ENCODE data around the gene TPSD1.
"Not testable (repeated sequence)": the region's sequence is repeated elsewhere in the genome, so short reads cannot be mapped to it uniquely, and the experiment has no call there.

DNA sequence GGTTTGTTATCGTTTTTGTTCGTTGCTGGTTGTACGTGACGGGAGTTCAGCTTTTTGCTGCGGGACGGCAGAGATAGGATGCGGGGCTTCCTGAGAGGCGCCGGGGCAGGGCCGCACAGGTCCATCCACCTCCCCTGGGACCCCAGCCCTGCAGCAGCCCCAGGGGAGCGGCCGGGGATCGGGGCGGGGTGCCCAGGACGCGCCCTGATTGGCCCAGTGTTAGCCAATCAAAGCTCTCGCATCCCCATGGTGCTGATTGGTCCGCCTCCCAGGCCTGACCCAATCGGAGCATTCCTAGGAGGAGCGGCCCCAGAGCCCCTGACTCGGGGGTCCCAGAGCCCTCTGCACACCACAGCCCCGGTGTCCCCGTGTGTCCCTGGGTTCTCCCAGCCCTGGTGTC, 17.0 kb upstream of the TPSD1 start:
- TF ChIP-seq MAFG (tag; conservative IDR thresholded peaks at IDR 0.05); CC2D1A (IDR thresholded peaks at IDR 0.05); CBFB (CRISPR knock-in tag; IDR thresholded peaks at IDR 0.05); CEBPG (CRISPR knock-in tag; IDR thresholded peaks at IDR 0.05); CEBPG (tag; conservative IDR thresholded peaks at IDR 0.05 in 1 of 2, IDR thresholded peaks at IDR 0.05 in 1 of 2); ZNF436 (CRISPR knock-in tag; IDR thresholded peaks at IDR 0.05); CTCF (IDR thresholded peaks at IDR 0.05 in 2 of 3, conservative IDR thresholded peaks at IDR 0.05 in 1 of 3; ENCODE audit: insufficient read depth in 2 of 3, low read depth in 1 of 3, low read length in 3 of 3); EHMT2 (IDR thresholded peaks at IDR 0.05); ZNF174 (CRISPR knock-in tag; IDR thresholded peaks at IDR 0.05); ZNF407 (IDR thresholded peaks at IDR 0.05; ENCODE audit: low read depth); ZNF398 (CRISPR knock-in tag; IDR thresholded peaks at IDR 0.05); MAZ (CRISPR knock-in tag; conservative IDR thresholded peaks at IDR 0.05 in 1 of 2, IDR thresholded peaks at IDR 0.05 in 1 of 2); KLF16 (IDR thresholded peaks at IDR 0.05); ZNF274 (IDR thresholded peaks at IDR 0.05; ENCODE audit: borderline replicate concordance, low read depth, low read length): not testable (repeated sequence)
